ENCODE data around the gene DLG2. TPM values are rescaled to one million over a fixed set of nuclear protein-coding genes. Genes with fewer than 3 reads are reported as not detected.

The DLG2 gene
- total and polyA plus RNA-seq, 12 donors = 1.0 to 14.8 (median 7.4) TPM

GRCh38 chr11:85539029-85539689 lies 88.0 kb downstream of the DLG2 start:
- Histone ChIP-seq H3K9me3 (peaks cover 0 to 15% (median 4%) of the 10 kb centered on the region in 11 donors), H3K27me3 (no peaks in the 10 kb centered on the region), H3K4me3 (no peak overlapping the region), H3K4me1 (peaks cover 3 to 35% (median 21%) of the 10 kb centered on the region in 9 donors), H3K27ac (peak overlapping the region in 4 of 10 donors; percentile 31 to 45 (median 38)), H3K36me3 (peaks cover 0 to 12% (median 0%) of the 10 kb centered on the region in 9 donors)
- WGBS, 2 donors = 50 to 62% methylated on average over 1 of the region's 1 CpG
- TF ChIP-seq CTCF (IDR thresholded peaks at IDR 0.05) = no peak
- no peak for DNase-seq
- ATAC-seq = peak in 5 of 8 donors; percentile 44 to 89 (median 47)
- intact Hi-C loops (cut with DNase I) = no loop called here

GRCh38 chr11:85536438-85536837 lies 90.7 kb downstream of the DLG2 start:
- peaks cover 0 to 16% (median 4%) of the 10 kb centered on the region in 11 donors for H3K9me3 ChIP-seq
- no peak for ATAC-seq
- peaks cover 0 to 12% (median 0%) of the 10 kb centered on the region in 9 donors for H3K36me3 ChIP-seq
- peaks cover 3 to 38% (median 23%) of the 10 kb centered on the region in 9 donors for H3K4me1 ChIP-seq
- TF ChIP-seq CTCF (IDR thresholded peaks at IDR 0.05) = no peak
- intact Hi-C loops (cut with DNase I) = no loop called here
- H3K27me3 ChIP-seq = no peaks in the 10 kb centered on the region
- WGBS, 2 donors = 94 to 97% methylated on average over 15 of the region's 15 CpGs
- no peak for DNase-seq
- H3K27ac ChIP-seq = no peak overlapping the region
- no peak overlapping the region for H3K4me3 ChIP-seq

- Histone ChIP-seq H3K27ac (no peak overlapping the region), H3K4me1 (peaks cover 0 to 36% (median 17%) of the 10 kb centered on the region in 9 donors)
- whole genome bisulfite sequencing, 2 donors = 96 to 97% methylated on average over 3 of the region's 3 CpGs
Measured at GRCh38 chr11:85534806-85535205, 92.3 kb downstream of the DLG2 start.

More at GRCh38 chr11:85534806-85535205, 92.3 kb downstream of the DLG2 start:
- intact Hi-C loops (cut with DNase I) = no loop called here
- ATAC-seq = no peak
- no peak for TF ChIP-seq CTCF (IDR thresholded peaks at IDR 0.05)
- Histone ChIP-seq H3K4me3 (no peak overlapping the region), H3K27me3 (no peaks in the 10 kb centered on the region), H3K36me3 (peaks cover 0 to 12% (median 0%) of the 10 kb centered on the region in 9 donors), H3K9me3 (peaks cover 0 to 16% (median 4%) of the 10 kb centered on the region in 11 donors)
- DNase-seq = no peak

All from heart right ventricle (tissue), 16 donors.